Fibroblast of skin of back (primary cell): Measurements from ENCODE around the gene USP40.

ENCODE experiments used
- DNase-seq: peaks from one replicate; pipeline ENCODE4 v3.0.0-alpha.2; 2013

The USP40 gene

DNA sequence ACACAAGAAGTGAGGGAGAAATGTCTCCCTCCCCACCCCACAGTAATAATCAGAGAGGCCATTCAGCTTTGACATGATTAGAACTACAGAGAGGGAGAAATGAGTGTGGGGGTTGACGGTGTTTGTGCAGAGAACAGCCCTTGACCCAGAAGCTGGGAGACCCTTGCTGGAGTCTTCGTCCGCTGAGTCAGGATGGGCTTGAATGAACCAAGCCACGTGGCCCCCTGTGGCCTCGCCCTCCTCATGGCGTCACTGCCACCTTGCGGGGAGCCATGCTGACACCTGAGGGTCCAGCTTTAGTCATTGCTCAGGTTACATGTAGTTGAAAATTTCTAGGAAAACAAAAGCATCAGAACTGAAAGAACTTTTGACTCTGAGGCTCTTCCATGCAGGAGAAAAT is 111.1 kb downstream of the USP40 start:
- DNase-seq, result no peak

GRCh38 chr2:233455006-233455405 is 111.6 kb downstream of the USP40 start:
- DNase-seq, result no peak

DNA sequence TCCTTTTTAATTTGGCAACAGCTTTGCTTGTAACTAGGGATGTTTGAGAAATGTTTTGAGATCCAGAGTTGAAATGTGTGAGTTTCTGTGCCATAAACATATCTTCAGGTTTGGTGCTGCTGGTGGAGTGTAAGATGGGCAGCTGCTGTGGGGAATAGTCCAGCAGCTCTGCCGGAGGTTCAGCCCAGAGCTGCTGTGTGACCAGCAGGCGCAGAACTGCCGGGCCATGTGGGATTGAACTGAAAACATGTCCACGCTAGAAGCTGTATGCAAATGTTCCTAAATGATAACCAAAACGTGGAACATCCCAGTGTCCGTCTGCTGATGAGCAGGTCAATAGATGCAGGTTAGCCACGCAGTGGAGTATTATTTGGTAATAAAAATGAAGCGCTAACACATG is 112.7 kb downstream of the USP40 start:
- no peak for DNase-seq

- DNase-seq, result no peak
These were observed 113.3 kb downstream of the USP40 start for GRCh38 chr2:233453111-233453915.

GRCh38 chr2:233451950-233452349 is 114.6 kb downstream of the USP40 start:
- DNase-seq, result no peak

GRCh38 chr2:233450864-233451575 is 115.6 kb downstream of the USP40 start:
- no peak for DNase-seq

GRCh38 chr2:233449921-233450863 is 116.4 kb downstream of the USP40 start:
- no peak for DNase-seq

DNA sequence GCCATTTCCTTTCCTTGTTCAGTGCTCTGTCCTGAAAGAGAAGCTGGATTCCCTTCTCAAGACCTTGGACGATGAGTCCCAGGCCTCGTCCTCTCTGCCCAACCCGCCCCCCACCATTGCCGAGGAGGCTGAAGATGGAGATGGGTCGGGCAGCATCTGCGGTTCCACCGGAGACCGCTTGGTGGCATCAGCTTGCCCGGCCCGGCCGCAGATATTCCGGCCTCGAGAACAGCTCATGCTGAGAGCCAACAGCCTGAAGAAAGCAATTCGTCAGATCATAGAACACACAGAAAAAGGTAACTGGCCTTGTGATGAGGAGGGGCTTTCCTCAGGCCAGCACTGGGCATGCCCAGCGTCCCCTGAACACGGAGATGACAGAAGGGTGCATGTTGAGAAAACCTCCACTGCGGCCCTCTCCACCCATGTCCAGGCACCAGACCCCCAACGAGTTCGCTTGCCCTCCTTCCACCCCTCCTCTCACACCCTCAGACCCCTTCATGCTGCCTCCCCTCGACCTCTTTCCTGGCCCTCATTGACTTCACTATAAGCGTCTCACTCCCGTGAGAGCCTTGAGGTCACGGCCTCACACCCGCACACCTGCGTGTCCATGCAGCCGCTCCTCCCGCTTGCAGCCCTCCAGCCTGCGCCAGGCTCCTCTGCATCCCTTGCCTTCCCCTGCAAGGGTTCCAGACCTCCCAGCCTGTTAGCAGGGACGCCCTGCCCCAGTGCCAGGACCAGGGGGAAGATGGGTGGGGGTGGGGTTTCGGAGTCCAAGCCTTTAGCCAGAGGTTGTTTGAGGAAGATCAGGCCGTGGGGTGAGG is 117.3 kb downstream of the USP40 start:
- DNase-seq, result peak; percentile 55

DNA sequence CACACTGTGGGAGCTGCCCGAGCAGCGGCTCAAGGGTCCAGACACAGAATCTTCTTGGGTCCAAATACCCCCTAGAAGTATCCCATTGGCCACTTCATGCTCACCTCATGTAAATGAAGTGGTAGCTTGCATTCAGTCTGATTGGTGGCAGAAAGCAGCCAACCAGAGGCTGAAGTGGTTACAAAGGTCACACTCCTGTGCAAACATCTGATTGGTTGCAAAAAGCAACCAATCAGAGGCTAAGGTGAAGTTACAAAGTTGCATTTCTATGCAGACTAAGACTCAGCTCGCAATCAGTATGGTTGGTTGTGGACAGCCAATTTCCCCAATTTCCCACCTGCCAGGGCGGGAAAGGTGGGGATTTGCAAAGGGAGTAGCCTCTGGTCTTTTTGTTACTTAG is 118.0 kb downstream of the USP40 start:
- no peak for DNase-seq

- no peak for DNase-seq
These were observed 118.4 kb downstream of the USP40 start for GRCh38 chr2:233448220-233448559.

GRCh38 chr2:233447506-233448219 is 118.9 kb downstream of the USP40 start:
- DNase-seq, result no peak

DNA sequence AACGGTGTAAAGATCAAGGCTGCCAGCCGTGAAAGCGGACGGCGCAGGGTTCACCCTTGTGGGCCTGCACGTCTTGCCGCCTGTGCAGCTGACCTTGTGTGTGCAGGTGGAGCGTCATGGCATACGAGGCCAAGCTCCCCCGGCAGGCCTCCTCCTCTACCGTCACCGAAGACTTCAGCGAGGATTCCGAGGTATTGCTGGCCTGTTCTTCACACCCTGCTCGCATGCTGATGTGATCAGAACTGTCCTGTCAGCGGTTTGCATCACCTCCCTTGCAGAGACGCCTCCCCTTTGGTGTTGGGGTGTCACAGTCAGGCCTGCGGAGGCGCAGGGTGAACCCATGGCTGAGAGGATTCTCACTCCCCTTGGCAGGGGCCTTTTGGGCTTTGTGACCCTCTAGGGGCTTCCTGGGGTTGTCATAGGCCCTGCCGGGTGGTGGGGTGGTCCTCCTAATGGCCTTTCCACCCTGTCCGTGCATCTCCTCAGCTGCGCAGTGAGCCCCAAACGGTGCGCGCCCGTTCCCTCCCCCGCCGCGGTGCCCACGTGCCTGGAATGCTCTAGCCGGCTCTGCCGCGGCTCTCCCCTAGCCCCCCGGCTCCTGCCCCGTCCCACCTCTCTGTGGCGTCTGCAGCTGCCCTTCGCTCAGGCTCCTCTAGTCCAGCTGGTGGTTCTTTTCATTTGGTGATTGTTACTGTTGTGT is 119.8 kb downstream of the USP40 start:
- no peak for DNase-seq

GRCh38 chr2:233446121-233446520 is 120.5 kb downstream of the USP40 start:
- DNase-seq, result no peak

- no peak for DNase-seq
These were observed 121.3 kb downstream of the USP40 start for GRCh38 chr2:233445152-233445830.

DNA sequence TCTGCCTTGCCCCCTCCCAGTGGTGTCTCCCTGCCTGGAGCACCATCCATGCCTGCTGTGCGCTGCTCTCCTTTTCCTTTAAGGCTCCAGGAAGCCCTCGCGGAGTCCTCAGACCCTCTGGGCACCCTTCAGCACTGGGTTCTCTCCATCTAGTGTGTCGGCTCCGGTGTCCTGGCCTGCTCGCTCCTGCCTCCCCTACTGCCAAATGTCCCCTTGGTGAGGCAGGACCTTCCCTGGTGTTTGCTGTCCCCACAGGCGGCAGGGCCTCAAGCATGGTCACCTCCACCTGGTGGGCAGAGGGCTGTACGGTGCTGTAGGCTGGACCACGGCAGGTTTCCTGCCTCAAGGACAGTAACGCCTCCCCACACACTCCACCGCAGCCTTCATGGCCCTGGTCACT is 122.1 kb downstream of the USP40 start:
- no peak for DNase-seq

GRCh38 chr2:233443511-233444183 is 122.9 kb downstream of the USP40 start:
- DNase-seq, result peak; percentile 65

DNA sequence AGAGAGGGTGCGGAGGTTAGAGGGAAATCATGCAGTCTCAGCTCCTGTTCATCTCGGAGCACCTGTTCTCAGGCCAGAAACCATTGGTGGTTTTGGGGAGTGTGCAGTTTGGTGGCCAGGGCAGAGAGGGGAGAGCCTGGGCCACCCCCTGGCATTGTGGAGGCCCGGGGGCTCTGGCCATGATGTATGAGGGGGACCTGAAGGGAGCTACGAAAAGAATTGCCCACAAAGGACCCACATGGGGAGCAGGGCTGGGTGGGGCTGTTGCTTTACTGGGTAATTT is 124.6 kb downstream of the USP40 start:
- no peak for DNase-seq

GRCh38 chr2:233441161-233442027 is 125.2 kb downstream of the USP40 start:
- no peak for DNase-seq

DNA sequence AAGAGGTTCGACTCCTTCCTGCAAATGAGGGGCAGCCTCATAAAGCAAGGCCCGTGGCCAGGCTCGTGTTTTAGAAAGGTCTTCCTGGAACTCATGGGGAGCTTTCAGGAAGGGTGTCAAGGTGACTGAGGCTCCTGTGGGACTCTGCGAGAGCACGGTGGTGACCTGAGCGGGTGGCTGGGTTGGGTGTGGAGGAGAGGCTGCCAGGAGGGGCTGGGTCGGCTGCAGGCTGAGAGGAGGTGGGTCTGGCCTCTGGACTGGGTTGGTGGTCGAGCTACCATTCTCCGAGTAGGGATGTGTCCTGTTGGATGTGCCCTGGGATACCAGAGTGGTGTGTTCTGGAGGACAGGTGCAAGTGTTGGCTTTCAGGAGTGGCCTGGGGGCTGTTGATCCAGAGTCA is 125.9 kb downstream of the USP40 start:
- no peak for DNase-seq
